HepG2 (cell line): ENCODE results near the gene TAAR1. TPM values are rescaled to one million over a fixed set of nuclear protein-coding genes. Genes with fewer than 3 reads are reported as not detected.

Experiments used
- ATAC-seq: fragments of 200-7000 bp; cut with Tn5 transposase; 3 replicates; pipeline ENCODE4 v1.9.1; 2020; ENCODE audit warnings: mild to moderate bottlenecking, moderate library complexity
- BruUV-seq: library from RNA; stranded (reverse); fragments of 400-500 nt; replicated peaks from 2 replicates; lab custom pipeline; 2021; lab: Mats Ljungman, UMichigan
- CTCF ChIA-PET: fragments of 300-600 bp; formaldehyde crosslinking; extraction: SDS; loops from one replicate; lab custom pipeline; 2021; ENCODE audit warnings: low total read pairs, inconsistent platforms, low intra/inter-chr PET ratio; lab: Yijun Ruan, JAX
- POLR2A ChIA-PET: fragments of 350-600 bp; sonication (Branson Sonifier 250); formaldehyde crosslinking; loops from one replicate; lab custom pipeline; 2020; ENCODE audit warnings: antibody characterized with exemption, inconsistent platforms; lab: Yijun Ruan, JAX
- DNase-seq: peaks from one replicate; pipeline ENCODE4 v3.0.0-alpha.2; 2015; ENCODE audit warnings: low spot score
- FAIRE-seq: peaks from 3 replicates; lab custom pipeline; 2011; peaks lifted over from hg19 to GRCh38; lab: Jason Lieb, UNC
- H2AFZ ChIP-seq: one replicate; pipeline ENCODE4 v1.6.1; 2011; ENCODE audit warnings: low read length, inconsistent platforms
- H3K27ac ChIP-seq: fragments of 300-600 bp; 3 replicates; pipeline ENCODE4 v1.8.0; 2011; ENCODE audit warnings: mixed run types, mild to moderate bottlenecking, mixed read lengths, low read length, inconsistent platforms; ENCODE audit not compliant: insufficient read depth; ENCODE audit errors: extremely low read length
- H3K27me3 ChIP-seq, 2 experiments: fragments of 200-600 bp in 1 of 2; 2 replicates in 1 of 2; 3 replicates in 1 of 2; pipeline versions ENCODE4 v1.6.0 to v1.8.0; 2011; ENCODE audit warnings: low read length in 2 of 2, mild to moderate bottlenecking in 2 of 2, moderate library complexity in 2 of 2, inconsistent platforms in 1 of 2; ENCODE audit not compliant: insufficient read depth in 2 of 2, control insufficient read depth in 1 of 2
- H3K36me3 ChIP-seq, 2 experiments: fragments of 200-600 bp in 1 of 2; replicated peaks in 1 of 2; 2 replicates in 1 of 2; 3 replicates in 1 of 2; pipeline versions ENCODE4 v1.5.1 to v1.8.0; 2011; ENCODE audit warnings: low read length in 2 of 2, inconsistent platforms in 1 of 2; ENCODE audit not compliant: insufficient read depth in 2 of 2, control insufficient read depth in 1 of 2
- H3K4me1 ChIP-seq: 2 replicates; pipeline ENCODE4 v1.5.1; 2012; ENCODE audit warnings: low read length, inconsistent platforms; ENCODE audit not compliant: insufficient read depth
- H3K4me2 ChIP-seq: 2 replicates; pipeline ENCODE4 v1.6.0; 2011; ENCODE audit warnings: low read depth, low read length, inconsistent platforms
- H3K4me3 ChIP-seq, 3 experiments: fragments of 200-600 bp in 1 of 3; sonication (generic), shearing (Covaris generic) in 1 of 3; replicated peaks in 1 of 3; 2 replicates each; pipeline ENCODE4 v1.5.1; 2011 to 2016; ENCODE audit warnings: low read length in 3 of 3, inconsistent platforms in 2 of 3, low read depth in 2 of 3, mild to moderate bottlenecking in 2 of 3, control low read depth in 1 of 3, mixed read lengths in 1 of 3; ENCODE audit not compliant: insufficient read depth in 1 of 3
- H3K79me2 ChIP-seq: one replicate; pipeline ENCODE4 v1.6.1; 2011; ENCODE audit warnings: low read length, inconsistent platforms; ENCODE audit not compliant: insufficient read depth
- H3K9ac ChIP-seq: 2 replicates; pipeline ENCODE4 v1.6.0; 2011; ENCODE audit warnings: mild to moderate bottlenecking, low read depth, low read length, inconsistent platforms; ENCODE audit not compliant: insufficient read depth
- H3K9me3 ChIP-seq: 2 replicates; pipeline ENCODE4 v1.5.1; 2012; ENCODE audit warnings: mild to moderate bottlenecking, low read length
- H4K20me1 ChIP-seq: 2 replicates; pipeline ENCODE4 v1.6.0; 2011; ENCODE audit warnings: inconsistent platforms, mild to moderate bottlenecking, low read length, moderate library complexity; ENCODE audit not compliant: insufficient read depth
- ADNP ChIP-seq: sonication (generic); formaldehyde crosslinking; IDR thresholded peaks from 2 replicates; pipeline ENCODE4 v1.4.0; 2020; ENCODE audit warnings: missing genetic modification reagents
- AHR ChIP-seq: IDR thresholded peaks from 2 replicates; pipeline ENCODE4 v1.6.1; 2018; ENCODE audit warnings: missing genetic modification reagents, missing compliant biosample characterization
- ATM ChIP-seq: fragments of 450-650 bp; IDR thresholded peaks from 2 replicates; pipeline ENCODE4 v1.7.1; 2017; ENCODE audit warnings: mild to moderate bottlenecking, borderline replicate concordance
- FOXJ3 ChIP-seq: sonication (generic); formaldehyde crosslinking; IDR thresholded peaks from 2 replicates; pipeline ENCODE4 v1.4.0; 2020; ENCODE audit warnings: missing genetic modification reagents, mild to moderate bottlenecking, borderline replicate concordance
- HIVEP1 ChIP-seq: sonication (generic); formaldehyde crosslinking; IDR thresholded peaks from 2 replicates; pipeline ENCODE4 v1.4.0; 2020; ENCODE audit warnings: mild to moderate bottlenecking, missing genetic modification reagents
- MYPOP ChIP-seq: sonication (generic); formaldehyde crosslinking; IDR thresholded peaks from 2 replicates; pipeline ENCODE4 v1.8.1; 2023; ENCODE audit warnings: mild to moderate bottlenecking, moderate library complexity, missing genetic modification reagents
- PAWR ChIP-seq: sonication (generic); formaldehyde crosslinking; IDR thresholded peaks from 2 replicates; pipeline ENCODE4 v1.4.0; 2020; ENCODE audit warnings: missing genetic modification reagents, mild to moderate bottlenecking, borderline replicate concordance
- TRIM24 ChIP-seq: sonication (generic); formaldehyde crosslinking; IDR thresholded peaks from 2 replicates; pipeline ENCODE4 v1.8.0; 2022; ENCODE audit warnings: mild to moderate bottlenecking, missing genetic modification reagents
- WGBS: methylation state at CpG from one replicate; pipeline ENCODE4 v1.1.6; 2017; ENCODE audit warnings: low lambda C conversion rate; 5-methylcytosine and 5-hydroxymethylcytosine counted together
- in situ Hi-C: cut with HindIII; loops from 2 replicates; pipeline ENCODE4 v1.10.0; 2017; ENCODE audit warnings: low pct_unique_long_range_greater_than_20kb; ENCODE audit not compliant: extremely low pct_ligation_motif_present
- intact Hi-C: fragments of 100-400 bp; cut with micrococcal nuclease; formaldehyde crosslinking; loops from one replicate; pipeline ENCODE4 v1.10.0; 2022; ENCODE audit not compliant: unreplicated experiment
- polyA plus RNA-seq, 8 experiments: library from polyadenylated mRNA; depleted of rRNA in 3 of 8; stranded (reverse) in 7 of 8; unstranded in 1 of 8; fragments of >200 nt; fragmentation: Illumina TruSeq in 4 of 8; extraction: Trizol in 4 of 8; gene quantifications; 2 replicates each; pipeline versions ENCODE4 v1.2.1 to v1.2.3, GENCODE V29; 2011 to 2016; ENCODE audit warnings: low read depth in 4 of 8, missing spikeins in 1 of 8, mixed read lengths in 1 of 8; ENCODE audit not compliant: insufficient read depth in 1 of 8
- total RNA-seq, 5 experiments: library from RNA; depleted of rRNA; stranded (reverse); fragments of >200 nt; fragmentation: Illumina TruSeq; extraction: Trizol; gene quantifications; 2 replicates each; pipeline ENCODE4 v1.2.3, GENCODE V29; 2016; ENCODE audit warnings: low read depth in 1 of 5
- TF ChIP-seq, protein P1 (sequence below): sonication (generic); formaldehyde crosslinking; conservative IDR thresholded peaks from 2 replicates; pipeline ENCODE4 v1.4.0; 2020; ENCODE audit warnings: mild to moderate bottlenecking, missing genetic modification reagents, moderate library complexity
- TF ChIP-seq, protein P2 (sequence below): sonication (generic); formaldehyde crosslinking; IDR thresholded peaks from 2 replicates; pipeline ENCODE4 v1.5.0; 2020; ENCODE audit warnings: missing genetic modification reagents, mild to moderate bottlenecking, borderline replicate concordance
- TF ChIP-seq, protein P3 (sequence below): sonication (generic); formaldehyde crosslinking; IDR thresholded peaks from 2 replicates; pipeline ENCODE4 v1.5.0; 2020; ENCODE audit warnings: missing genetic modification reagents, mild to moderate bottlenecking, borderline replicate concordance
- TF ChIP-seq, protein P4 (sequence below): sonication (generic); formaldehyde crosslinking; IDR thresholded peaks from 2 replicates; pipeline ENCODE4 v1.5.0; 2020; ENCODE audit warnings: mild to moderate bottlenecking, missing genetic modification reagents, borderline replicate concordance

The TAAR1 gene
- total and polyA plus RNA-seq, 2 of the 13 experiments (the other 11 are each of a cell fraction or from before 2014, with no cell fraction given) = not detected

DNA sequence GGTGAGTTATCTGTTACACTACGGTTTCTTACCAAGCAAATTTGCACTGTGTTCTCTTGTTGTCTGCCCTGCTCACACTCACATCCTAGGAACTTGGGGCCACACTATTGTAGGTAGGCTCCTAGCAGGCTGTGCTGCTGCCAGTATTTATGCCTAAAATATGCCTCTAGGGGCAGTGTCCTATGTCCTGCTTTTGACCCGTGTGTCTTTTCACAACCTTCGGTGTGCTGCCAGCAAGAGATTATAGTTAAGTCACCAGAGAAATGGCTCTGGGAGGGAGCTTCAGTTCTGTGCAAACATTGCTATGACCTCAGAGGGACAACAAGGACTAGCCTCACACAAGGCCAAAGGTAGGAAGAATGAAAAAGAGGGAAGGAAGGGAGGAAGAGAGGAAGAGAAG is 60.5 kb downstream of the TAAR1 start (continued):
- no peak for TF ChIP-seq MYPOP (CRISPR knock-in tag)
- TF ChIP-seq, all 625 proteins: peak for 7

DNA sequence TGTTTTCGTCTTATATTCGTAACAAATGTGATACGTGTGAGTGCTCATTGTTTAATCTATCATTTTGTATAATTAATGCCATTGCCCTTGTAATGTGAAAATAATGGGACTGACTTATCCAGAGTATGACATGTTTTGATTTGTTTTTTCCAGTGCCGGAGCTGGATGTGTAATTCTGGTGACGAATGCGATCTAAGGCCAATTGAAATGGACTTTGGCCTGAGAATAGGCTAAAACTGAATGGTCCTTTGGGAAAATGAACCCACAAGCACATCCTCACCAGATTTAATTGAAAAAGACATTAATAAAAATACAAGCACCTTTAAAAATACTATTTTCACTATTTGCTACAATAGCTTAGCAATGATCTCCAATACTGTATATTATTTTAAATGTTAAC is 62.8 kb downstream of the TAAR1 start:
- Histone ChIP-seq H3K4me2 (no peak overlapping the region), H3K4me3 (no peak overlapping the region), H3K79me2 (no peaks in the 10 kb centered on the region), H3K9ac (no peak overlapping the region), H4K20me1 (no peaks in the 10 kb centered on the region), H3K27ac (no peak overlapping the region), H3K36me3 (no peaks in the 10 kb centered on the region), H3K9me3 (no peaks in the 10 kb centered on the region), H3K4me1 (no peaks in the 10 kb centered on the region), H2AFZ (no peak overlapping the region), H3K27me3 (no peaks in the 10 kb centered on the region; a peak in 1 of 5 replicates)
- intact Hi-C loops = loop anchor here (5.0 kb wide), 2 partner anchors 46 to 171 kb away; no protein-coding TSS in a partner anchor
- WGBS = 20% methylated on average over 6 of the region's 6 CpGs
- ChIA-PET POLR2A (no interaction called here), CTCF (no interaction called here)
- in situ Hi-C loops = no loop called here
- ATAC-seq = no peak
- BruUV-seq = no TSS peak
- no peak for FAIRE-seq
- DNase-seq = no peak
- TF ChIP-seq, protein P1, sequence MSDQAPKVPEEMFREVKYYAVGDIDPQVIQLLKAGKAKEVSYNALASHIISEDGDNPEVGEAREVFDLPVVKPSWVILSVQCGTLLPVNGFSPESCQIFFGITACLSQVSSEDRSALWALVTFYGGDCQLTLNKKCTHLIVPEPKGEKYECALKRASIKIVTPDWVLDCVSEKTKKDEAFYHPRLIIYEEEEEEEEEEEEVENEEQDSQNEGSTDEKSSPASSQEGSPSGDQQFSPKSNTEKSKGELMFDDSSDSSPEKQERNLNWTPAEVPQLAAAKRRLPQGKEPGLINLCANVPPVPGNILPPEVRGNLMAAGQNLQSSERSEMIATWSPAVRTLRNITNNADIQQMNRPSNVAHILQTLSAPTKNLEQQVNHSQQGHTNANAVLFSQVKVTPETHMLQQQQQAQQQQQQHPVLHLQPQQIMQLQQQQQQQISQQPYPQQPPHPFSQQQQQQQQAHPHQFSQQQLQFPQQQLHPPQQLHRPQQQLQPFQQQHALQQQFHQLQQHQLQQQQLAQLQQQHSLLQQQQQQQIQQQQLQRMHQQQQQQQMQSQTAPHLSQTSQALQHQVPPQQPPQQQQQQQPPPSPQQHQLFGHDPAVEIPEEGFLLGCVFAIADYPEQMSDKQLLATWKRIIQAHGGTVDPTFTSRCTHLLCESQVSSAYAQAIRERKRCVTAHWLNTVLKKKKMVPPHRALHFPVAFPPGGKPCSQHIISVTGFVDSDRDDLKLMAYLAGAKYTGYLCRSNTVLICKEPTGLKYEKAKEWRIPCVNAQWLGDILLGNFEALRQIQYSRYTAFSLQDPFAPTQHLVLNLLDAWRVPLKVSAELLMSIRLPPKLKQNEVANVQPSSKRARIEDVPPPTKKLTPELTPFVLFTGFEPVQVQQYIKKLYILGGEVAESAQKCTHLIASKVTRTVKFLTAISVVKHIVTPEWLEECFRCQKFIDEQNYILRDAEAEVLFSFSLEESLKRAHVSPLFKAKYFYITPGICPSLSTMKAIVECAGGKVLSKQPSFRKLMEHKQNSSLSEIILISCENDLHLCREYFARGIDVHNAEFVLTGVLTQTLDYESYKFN (CRISPR knock-in tag) = no peak
- TF ChIP-seq ADNP (CRISPR knock-in tag) = no peak
- no peak for TF ChIP-seq TRIM24 (CRISPR knock-in tag)
- TF ChIP-seq, protein P2, sequence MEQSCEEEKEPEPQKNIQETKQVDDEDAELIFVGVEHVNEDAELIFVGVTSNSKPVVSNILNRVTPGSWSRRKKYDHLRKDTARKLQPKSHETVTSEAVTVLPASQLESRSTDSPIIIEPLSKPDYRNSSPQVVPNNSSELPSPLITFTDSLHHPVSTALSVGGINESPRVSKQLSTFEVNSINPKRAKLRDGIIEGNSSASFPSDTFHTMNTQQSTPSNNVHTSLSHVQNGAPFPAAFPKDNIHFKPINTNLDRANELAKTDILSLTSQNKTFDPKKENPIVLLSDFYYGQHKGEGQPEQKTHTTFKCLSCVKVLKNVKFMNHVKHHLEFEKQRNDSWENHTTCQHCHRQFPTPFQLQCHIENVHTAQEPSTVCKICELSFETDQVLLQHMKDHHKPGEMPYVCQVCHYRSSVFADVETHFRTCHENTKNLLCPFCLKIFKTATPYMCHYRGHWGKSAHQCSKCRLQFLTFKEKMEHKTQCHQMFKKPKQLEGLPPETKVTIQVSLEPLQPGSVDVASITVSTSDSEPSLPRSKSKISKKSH (CRISPR knock-in tag) = no peak
- TF ChIP-seq, protein P3, sequence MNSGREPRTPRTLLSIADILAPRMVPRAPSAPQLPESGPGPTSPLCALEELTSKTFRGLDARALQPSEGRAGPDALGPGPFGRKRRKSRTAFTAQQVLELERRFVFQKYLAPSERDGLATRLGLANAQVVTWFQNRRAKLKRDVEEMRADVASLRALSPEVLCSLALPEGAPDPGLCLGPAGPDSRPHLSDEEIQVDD (CRISPR knock-in tag) = no peak
- TF ChIP-seq PAWR (CRISPR knock-in tag) = no peak
- TF ChIP-seq, protein P4, sequence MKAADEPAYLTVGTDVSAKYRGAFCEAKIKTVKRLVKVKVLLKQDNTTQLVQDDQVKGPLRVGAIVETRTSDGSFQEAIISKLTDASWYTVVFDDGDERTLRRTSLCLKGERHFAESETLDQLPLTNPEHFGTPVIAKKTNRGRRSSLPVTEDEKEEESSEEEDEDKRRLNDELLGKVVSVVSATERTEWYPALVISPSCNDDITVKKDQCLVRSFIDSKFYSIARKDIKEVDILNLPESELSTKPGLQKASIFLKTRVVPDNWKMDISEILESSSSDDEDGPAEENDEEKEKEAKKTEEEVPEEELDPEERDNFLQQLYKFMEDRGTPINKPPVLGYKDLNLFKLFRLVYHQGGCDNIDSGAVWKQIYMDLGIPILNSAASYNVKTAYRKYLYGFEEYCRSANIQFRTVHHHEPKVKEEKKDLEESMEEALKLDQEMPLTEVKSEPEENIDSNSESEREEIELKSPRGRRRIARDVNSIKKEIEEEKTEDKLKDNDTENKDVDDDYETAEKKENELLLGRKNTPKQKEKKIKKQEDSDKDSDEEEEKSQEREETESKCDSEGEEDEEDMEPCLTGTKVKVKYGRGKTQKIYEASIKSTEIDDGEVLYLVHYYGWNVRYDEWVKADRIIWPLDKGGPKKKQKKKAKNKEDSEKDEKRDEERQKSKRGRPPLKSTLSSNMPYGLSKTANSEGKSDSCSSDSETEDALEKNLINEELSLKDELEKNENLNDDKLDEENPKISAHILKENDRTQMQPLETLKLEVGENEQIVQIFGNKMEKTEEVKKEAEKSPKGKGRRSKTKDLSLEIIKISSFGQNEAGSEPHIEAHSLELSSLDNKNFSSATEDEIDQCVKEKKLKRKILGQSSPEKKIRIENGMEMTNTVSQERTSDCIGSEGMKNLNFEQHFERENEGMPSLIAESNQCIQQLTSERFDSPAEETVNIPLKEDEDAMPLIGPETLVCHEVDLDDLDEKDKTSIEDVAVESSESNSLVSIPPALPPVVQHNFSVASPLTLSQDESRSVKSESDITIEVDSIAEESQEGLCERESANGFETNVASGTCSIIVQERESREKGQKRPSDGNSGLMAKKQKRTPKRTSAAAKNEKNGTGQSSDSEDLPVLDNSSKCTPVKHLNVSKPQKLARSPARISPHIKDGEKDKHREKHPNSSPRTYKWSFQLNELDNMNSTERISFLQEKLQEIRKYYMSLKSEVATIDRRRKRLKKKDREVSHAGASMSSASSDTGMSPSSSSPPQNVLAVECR (CRISPR knock-in tag) = no peak
- TF ChIP-seq FOXJ3 (CRISPR knock-in tag) = no peak
- TF ChIP-seq ATM = no peak
- no peak for TF ChIP-seq HIVEP1
- TF ChIP-seq AHR = no peak
